GM21717 (cell line): Measurements from ENCODE around the gene NLGN1.

Source experiments
- ATAC-seq: cut with Tn5 transposase; IDR thresholded peaks from one replicate; pipeline ENCODE4 v1.9.1; 2021; ENCODE audit warnings: mild to moderate bottlenecking, moderate library complexity; ENCODE audit not compliant: unreplicated experiment

NLGN1 gene

DNA sequence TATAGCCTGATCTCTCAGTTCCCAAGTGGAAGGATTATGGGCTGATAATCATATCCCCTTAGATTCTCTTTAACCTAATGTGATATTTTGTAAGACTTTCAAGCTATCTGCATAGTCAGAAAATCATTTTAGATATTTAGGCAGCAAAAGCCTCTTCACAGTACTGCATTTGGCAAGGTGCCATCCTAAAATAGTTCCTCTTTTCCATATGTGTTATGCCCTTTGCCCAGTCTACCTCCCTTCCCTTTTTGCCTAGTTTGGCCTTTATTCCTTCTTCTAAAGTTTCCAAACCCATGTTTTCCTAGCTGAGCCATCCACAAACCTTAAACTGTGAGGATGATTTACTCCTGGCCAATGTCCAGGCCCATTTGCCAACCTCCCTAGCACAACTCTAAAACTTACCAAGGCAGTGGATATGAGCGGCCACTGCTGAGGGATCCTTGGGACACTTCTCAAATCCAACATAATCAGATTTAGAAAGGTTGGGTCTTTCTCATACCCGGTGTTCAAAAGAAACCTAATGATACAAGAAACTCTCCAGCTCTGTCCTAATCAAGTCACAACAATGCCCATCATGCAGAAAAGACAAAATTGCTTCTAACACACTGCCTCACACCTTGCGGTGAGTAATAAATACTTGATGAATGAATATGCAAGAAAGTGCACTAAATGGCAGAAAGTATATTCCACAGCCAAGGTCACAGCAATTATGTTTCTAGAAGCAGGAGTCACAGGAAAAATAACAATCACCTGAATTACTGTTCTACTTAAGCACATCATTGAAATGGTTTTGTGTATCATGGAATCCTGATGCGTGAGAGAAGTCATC is 493.9 kb downstream of the NLGN1 start:
- ATAC-seq, result no peak

DNA sequence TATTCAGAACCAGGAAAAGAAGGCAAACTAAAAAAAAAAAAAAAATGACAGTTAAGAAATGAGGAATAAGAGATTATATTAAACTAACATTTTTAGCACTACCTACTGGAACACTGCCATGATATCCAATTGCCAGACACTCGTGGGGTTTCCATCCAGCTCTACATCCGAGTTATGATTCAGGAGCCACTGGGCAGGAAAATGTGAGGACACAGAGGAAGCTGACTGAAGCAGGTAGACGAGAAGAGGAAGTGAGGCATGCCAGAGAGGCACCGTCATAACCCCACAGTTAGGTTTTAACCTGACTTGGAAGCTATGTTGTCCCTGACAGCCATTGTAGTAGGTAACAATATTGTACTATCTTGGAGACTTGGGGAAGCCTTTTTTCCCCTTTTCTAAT is 495.0 kb downstream of the NLGN1 start:
- ATAC-seq, result no peak

DNA sequence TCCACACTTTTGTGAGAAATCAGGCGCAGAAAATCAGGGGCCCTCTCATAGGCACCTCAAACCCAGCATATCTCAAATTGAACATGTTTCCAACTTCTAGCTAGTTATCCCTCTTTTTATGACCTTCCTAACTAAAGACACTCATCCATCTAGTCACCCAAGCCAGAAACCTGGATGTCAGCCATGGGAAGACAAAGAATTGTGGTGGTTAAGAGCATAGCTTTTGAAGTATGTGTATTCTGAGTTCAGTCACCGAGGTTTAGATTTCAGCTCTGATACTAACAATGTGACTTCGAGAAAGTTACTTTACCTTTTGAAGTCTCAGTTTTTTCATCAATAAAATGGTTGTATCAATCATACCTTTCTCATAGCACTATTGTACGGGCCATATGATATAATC is 495.5 kb downstream of the NLGN1 start:
- ATAC-seq, result no peak

DNA sequence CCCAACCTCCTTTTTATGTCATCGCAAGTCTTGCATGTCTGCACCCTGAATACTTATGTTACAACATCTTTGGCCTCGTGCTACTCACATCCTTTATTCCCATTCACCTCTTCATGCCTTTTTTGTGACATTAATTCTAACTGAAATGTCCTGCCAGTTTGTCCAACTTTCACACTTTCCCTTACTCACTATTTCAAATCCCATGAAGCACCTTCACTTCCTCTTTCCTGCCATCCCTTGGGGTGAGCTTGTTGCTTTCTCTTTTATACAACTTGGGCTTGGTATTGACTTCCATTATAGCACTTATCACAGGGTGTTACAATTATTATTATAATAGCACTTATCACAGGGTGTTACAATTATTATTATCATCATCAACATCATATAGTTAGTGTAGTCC is 496.3 kb downstream of the NLGN1 start:
- ATAC-seq, result no peak

DNA sequence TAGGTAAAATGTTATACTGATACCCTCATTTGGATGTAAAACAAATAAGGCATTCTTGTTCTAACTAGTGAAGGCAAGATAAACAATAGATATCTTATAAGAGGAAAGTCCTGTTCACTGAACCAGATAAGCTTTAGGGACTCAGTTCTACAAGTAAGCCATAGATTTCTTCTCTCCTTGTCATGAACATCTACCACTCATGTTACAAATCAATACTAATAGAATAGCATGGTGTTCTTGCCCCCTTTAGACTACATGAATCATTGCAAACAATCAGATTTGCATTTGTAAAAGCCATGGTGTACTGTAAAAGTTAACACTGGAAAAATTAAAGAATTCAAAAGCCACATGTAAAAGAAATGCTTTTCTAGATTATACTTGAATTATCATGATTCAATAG is 500.1 kb downstream of the NLGN1 start:
- ATAC-seq, result no peak

DNA sequence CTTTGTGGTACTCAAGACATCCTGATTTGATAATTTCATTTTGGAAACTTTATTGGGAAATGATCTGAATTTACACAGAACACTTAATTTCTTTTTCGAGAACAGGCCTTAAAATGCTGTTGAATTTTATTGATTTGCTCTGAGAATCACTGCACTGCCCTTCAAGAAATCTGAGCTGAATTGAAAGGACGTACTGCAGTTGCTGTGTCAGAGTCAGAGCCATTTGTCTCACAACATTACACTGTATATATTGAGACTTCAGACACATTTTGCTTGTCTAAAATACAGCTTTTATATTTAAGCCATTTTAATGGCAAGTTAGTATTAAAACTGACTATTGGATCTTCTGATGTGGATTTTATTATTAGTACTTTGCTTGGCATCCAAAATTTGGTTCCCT is 504.1 kb downstream of the NLGN1 start:
- no peak for ATAC-seq

DNA sequence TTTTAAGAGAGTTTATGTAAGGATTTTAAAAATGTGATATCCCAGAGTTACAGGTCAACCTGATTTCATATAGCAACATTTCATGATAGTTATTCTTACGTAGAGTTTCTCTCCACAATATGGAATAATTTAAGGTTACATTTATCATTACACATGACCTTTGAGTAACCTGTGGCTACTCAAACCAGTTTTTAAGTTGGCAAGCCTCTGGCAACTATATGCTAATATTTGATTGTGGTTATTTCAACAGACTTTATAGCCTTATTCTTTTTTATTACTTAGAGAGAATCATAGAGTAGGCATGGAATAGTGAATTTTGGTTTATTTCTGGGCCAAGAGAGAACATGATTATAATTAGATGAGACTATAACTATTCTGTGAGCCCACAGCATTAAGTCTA is 504.9 kb downstream of the NLGN1 start:
- ATAC-seq, result no peak

DNA sequence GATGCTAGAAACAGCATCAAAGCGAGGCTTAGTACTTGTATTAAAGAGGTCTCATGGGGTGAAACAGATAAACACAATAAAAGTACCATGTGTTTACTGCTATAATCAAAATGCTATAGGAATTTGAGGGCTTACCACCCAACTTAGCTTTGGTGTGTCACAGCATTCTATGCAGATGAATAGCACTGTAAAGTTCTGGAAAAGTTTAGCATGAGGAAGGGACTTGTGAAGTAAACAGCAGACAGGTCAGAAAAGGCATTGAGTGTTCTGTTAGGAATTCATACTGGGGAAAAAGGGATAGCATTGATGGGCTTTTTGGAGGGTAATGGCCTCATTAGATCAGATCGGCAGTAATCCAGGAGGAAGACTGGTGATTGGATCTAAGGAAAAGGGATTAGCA is 505.3 kb downstream of the NLGN1 start:
- ATAC-seq, result no peak

DNA sequence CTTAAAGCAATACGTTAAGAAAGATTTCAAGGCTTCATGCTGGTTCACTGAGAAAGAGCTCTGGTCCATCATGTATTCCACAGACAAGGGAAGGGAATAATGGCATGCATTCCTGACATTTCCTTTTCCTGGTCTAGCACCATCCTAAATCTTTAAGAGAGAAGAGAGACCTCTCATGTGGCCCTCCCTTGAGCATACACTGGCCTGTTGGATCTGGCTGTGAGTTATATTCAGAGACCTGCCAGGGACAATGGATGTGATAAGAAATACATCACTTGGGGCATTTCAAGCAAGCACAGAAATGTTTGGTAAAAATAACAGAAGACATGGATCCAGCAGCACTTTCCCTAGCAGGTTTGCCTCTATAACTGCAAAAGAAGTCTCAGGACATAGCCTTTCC is 507.8 kb downstream of the NLGN1 start:
- ATAC-seq, result no peak

DNA sequence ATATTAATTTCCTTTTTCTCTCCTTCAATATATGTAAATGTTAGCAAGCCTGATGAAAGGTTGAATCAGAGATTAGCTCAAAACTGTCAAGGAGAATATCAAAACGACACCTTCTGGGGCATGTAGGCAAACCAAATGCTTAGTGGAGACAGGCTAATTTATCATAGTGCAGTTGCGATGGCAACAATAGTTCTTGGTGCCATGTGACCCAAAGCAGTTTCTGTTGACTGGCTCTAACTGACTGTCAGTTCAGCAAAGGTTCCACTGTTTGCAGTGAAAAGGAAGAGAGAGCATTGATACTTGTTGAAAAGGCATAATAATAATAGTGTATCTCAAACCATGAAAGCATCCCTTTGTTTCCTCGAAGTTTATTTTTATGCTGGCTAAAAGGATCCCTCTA is 513.9 kb downstream of the NLGN1 start:
- ATAC-seq, result no peak

DNA sequence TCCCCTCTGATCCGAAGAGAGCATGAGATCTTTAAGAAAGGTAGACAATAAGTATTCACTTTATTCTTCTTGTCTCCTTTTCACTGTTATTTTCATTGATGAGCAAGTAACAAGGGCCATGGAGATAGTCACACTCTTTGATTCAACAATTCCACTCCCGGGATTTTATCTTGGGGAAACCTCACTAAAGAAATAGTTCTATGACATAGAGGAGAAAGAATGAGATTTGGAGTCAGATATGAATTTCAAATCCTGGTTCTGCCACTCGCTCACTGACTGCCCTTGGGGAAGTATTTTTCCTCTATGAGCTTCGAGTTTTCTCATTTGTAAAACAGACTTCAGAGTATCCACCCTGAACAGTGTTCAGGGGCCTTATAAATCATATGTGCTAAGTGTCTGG is 514.6 kb downstream of the NLGN1 start:
- ATAC-seq, result no peak

DNA sequence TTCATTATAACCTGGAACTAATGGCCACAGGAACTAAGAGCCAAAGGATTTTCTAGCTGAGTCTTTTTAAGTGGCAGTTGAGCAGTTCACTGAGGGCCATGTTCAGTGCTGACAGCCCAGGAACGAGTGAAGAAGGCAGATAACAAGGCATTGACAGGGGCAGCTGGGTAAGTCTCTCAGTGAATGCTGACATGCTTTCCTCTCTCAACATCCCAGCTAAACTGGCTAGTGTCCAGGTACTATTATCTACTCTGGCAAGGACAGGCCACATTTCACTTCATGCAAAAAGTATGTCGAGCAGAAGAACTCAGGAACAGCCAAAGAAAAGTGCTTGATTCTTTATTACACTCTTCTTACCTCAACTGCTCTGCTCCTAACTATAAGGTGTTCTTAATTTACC is 515.9 kb downstream of the NLGN1 start:
- no peak for ATAC-seq

DNA sequence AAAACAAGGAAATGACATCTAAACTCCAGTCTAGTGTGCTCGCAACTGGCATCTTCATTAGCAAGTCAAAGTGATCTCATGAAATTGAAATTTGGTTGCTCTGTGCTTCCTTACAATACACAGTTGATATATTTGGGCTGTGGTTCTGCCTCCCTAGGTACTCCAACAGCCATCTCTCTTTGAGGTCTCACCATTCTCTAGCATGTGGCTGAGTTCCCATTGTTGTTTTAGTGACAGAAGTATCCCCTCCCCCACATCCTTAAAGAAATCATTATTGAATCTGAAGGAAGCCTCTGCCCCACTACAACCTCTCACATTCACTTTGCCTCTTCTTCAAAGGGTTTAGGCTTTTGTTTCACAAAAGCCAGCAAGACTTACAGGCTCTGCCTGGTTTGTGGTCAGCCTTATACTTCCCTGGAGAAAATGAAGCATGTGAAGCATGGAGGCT is 516.5 kb downstream of the NLGN1 start:
- ATAC-seq, result no peak

DNA sequence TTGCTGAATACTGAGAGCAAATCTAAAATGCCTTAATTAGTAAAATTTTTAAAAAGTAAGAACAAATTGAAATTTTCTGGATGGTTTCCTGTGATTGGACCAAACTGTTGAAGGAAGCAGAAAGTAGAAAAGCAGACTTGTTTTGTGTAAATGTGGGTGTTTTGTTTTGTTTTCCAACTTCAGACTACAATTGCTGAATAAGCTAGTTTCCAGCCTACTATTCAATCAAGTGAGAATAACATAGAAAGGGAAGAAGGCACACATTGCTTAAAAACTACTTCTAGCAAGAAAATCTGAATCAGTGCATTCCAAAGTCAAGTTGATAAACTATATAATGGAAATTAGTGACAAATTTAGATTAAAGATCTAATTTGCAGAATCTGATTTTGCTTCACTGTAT is 519.3 kb downstream of the NLGN1 start:
- ATAC-seq, result no peak

DNA sequence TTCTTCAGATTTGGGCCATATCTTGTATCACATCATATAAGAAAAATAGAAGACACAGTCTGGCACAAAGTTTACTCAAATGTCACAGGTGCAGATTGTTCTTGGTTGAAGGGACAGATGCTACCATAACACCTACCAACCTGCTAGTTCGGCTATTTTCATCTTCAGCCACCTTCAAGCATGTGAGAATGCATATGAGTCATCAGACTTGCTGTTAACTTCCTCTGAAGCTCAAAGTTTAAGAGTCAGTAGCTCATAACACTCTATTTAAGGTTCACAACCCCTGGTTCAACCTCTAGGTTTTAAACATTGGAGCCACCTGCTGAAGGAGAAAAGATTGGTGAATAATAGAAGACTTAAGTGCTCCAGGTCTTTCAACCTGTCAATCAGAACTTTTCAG is 522.8 kb downstream of the NLGN1 start:
- ATAC-seq, result peak; percentile 87

DNA sequence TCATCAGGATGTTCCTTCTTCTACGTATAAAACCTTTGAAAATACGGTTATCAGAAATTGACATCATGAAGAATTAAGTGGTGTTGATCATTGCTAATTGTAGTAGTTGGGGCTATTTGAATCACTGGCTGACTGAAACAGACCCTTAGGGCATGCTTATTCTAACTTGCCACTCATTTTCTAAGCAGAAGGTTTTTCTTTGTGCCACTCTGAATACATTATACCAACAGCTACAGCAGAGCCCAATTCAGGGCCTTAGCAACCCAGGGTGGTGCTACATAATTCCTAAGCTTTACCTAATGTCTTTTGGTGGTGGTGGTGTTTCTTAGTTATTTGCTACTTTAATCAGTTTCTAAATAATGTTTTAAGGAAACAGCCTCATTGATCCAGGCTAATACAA is 524.2 kb downstream of the NLGN1 start:
- no peak for ATAC-seq

DNA sequence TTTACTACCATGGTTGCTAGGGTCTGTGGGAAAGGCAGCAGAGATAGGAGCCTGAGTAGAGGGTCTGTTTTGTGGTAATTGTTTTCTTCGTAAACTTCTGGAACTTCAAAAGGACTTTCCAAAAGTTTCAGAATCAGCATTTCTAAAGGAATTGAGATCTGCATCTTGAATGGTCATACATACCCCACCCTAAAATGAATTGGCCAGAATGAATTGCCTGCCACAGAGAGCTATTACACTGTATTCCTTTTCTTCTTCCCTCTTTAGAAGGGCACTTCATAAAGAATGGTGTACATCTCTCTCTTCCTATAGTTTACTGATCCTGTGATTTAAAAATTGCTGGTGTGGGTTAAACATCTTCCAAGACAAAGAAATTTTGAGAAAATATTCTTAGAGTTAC is 525.7 kb downstream of the NLGN1 start:
- ATAC-seq, result no peak

DNA sequence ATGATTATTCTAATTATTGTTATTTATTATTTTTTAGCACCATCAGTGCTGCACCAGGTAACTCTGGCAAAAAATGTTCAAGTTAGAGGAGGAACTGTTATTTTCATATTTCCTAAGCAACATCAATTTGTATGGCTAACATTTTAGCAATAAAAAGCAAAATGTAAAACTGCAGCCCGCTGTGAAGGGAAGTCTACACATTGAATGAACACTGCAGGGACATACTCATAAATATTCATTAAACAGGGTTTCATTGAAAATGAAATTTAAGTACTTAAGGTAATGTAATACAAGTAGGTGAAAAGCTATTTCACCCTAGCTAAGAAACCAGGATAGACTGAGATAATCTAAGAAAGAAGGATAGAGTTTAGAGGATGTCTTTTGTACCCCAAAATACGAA is 532.7 kb downstream of the NLGN1 start:
- ATAC-seq, result no peak

DNA sequence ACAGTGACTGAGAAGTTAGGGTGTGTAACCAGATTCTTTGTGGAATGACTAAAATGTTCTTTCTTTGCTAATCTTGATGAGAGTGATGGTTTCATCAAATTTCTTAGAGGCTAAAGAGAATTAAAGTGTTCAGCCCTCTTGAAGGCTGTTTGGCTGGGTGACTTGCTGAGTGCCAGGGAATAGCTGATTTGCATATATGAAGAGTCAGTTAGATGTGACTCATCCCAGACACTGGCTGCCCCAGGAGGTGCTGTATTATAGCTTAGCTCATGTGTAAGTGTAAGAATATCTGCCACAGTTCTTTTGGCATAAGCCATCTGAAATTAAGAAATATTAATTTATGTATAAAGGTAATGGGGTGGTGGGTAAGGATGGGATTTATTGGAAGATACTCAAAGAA is 535.1 kb downstream of the NLGN1 start:
- ATAC-seq, result peak; percentile 77

DNA sequence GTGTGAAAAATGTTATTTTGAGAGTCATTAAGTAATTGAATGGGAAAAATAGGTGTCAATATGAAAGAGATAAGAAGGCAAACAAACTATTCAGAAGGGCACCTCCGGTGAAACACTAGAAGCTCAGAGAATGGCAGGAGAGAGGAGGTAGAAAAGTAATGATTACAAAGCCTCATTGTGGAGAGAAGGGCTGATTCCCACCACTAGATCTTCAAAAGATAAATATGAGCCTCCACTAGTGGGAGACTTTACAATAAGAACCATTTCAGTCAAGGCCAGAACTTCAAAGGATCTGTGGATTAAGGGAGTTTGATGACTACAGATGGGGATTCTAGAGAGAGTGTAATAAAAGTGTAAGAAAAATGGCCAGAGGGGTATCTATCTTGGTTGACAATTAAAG is 535.6 kb downstream of the NLGN1 start:
- ATAC-seq, result peak; percentile 21

DNA sequence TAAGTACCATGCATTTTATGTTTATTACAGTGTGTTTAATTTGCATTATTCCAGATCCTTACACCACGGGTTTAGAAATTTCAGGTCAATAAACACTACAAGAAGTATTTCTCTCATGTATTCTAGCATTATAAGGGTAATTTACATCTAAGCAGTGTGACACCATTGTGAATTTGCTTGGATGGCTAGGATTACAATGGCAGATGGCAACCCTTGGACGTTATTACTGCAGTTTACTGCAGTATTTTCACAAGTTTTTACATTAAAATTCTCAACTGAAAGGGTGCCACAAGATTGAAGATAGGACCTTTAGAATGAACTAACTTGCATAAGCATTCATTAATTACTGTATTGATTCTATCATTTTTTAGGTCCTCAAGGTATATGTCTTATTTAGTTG is 538.8 kb downstream of the NLGN1 start:
- no peak for ATAC-seq

DNA sequence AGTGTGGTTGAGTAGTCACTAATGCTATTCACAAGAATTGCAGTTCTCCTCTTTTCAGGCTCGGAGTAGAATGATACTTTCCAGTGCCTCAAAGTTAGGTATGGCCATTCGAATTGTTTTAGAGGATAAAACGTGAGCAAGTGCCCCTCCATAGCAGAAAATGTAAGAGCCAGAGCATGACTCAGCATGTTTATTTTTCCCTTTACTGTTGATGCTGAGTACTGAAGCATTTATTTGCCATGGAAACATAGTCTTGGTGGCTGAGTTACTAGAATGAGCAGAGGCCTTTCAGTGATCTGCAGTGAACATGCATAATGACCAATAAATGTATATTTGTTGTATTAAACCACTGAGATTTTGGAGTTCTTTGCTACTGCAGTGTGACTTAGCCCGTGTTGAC is 540.6 kb downstream of the NLGN1 start:
- no peak for ATAC-seq

DNA sequence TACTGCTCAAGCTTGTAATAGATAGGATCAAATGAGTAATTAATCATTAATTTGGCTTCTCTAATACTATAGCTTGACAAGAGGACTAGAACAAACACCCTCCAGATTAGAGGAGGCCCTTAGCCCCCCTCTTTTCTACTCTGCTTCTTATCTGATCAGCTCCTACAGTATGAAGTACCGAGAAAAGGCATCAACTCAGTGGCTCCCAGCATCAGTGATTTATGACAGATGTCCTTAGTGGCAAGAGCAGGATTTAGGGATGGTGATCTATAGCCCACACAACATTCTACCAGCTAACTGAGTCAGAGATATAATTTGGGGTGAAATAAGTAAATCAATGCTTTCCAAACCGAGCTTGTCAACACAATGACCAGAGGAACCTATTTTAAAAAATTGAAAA is 541.1 kb downstream of the NLGN1 start:
- no peak for ATAC-seq
